ENCODE data around the gene SSTR4. TPM values are rescaled to one million over a fixed set of nuclear protein-coding genes. Genes with fewer than 3 reads are reported as not detected.

SSTR4 gene
- total RNA-seq, 4 donors from 2014 or later = not detected

GRCh38 chr20:23085436-23086055 lies 50.4 kb downstream of the SSTR4 start:
- peak overlapping the region; percentile 14 to 59 (median 36) for H3K4me3 ChIP-seq
- no peaks in the 10 kb centered on the region for H3K9me3 ChIP-seq
- no peaks in the 10 kb centered on the region for H3K27me3 ChIP-seq
- intact Hi-C loops (cut with DNase I) = no loop called here
- no peak for DNase-seq
- H3K4me1 ChIP-seq = peaks cover 0 to 62% (median 30%) of the 10 kb centered on the region in 3 donors
- H3K36me3 ChIP-seq = no peaks in the 10 kb centered on the region
- TF ChIP-seq CTCF (IDR thresholded peaks at IDR 0.05) (no peak), POLR2A (IDR thresholded peaks at IDR 0.05) (peak in 1 of 4 donors; percentile 12)
- 43 to 84% methylated on average over 4 to 9 of the region's 23 CpGs for whole genome bisulfite sequencing, 2 donors
- peak overlapping the region; percentile 69 to 92 (median 84) for H3K27ac ChIP-seq

GRCh38 chr20:23086056-23086566 lies 51.0 kb downstream of the SSTR4 start, which contains the start of gene CD93:
Gene CD93 (minus strand): TSS chr20:23086324. CDS start chr20:23086192, 132 bp downstream.
- WGBS, 2 donors = 6 to 65% methylated on average over 7 to 10 of the region's 28 CpGs
- Histone ChIP-seq H3K36me3 (no peaks in the 10 kb centered on the region), H3K27ac (peak within 1 kb of the TSS; percentile 69 to 92 (median 84)), H3K9me3 (no peaks in the 10 kb centered on the region), H3K27me3 (no peaks in the 10 kb centered on the region), H3K4me3 (peak within 1 kb of the TSS; percentile 14 to 59 (median 36)), H3K4me1 (peaks cover 0 to 62% (median 30%) of the 10 kb centered on the region in 3 donors)
- intact Hi-C loops (cut with DNase I) = no loop called here
- DNase-seq = no peak
- peak in 2 of 4 donors; percentile 50 to 56 for TF ChIP-seq POLR2A (IDR thresholded peaks at IDR 0.05)
- no peak for TF ChIP-seq CTCF (IDR thresholded peaks at IDR 0.05)

- TF ChIP-seq CTCF (IDR thresholded peaks at IDR 0.05) = no peak
- no peak for TF ChIP-seq POLR2A (IDR thresholded peaks at IDR 0.05)
- peak overlapping the region in 2 of 4 donors; percentile 3 to 38 for H3K4me3 ChIP-seq
Measured at GRCh38 chr20:23086931-23087411, 51.9 kb downstream of the SSTR4 start.

GRCh38 chr20:23087587-23088251 lies 52.6 kb downstream of the SSTR4 start:
- H3K4me3 ChIP-seq = no peak overlapping the region
- DNase-seq = no peak
- no peaks in the 10 kb centered on the region for H3K9me3 ChIP-seq
- intact Hi-C loops (cut with DNase I) = no loop called here
- no peaks in the 10 kb centered on the region for H3K36me3 ChIP-seq
- H3K27ac ChIP-seq = peak overlapping the region; percentile 69 to 92 (median 84)
- WGBS, 2 donors = 76 to 86% methylated on average over 6 to 8 of the region's 9 CpGs
- TF ChIP-seq CTCF (IDR thresholded peaks at IDR 0.05) (no peak), POLR2A (IDR thresholded peaks at IDR 0.05) (no peak)
- H3K4me1 ChIP-seq = peaks cover 0 to 61% (median 29%) of the 10 kb centered on the region in 3 donors
- no peaks in the 10 kb centered on the region for H3K27me3 ChIP-seq

More at GRCh38 chr20:23086931-23087411, 51.9 kb downstream of the SSTR4 start:
- Histone ChIP-seq H3K4me1 (peaks cover 0 to 61% (median 30%) of the 10 kb centered on the region in 3 donors), H3K27ac (peak overlapping the region; percentile 69 to 92 (median 84)), H3K9me3 (no peaks in the 10 kb centered on the region), H3K27me3 (no peaks in the 10 kb centered on the region), H3K36me3 (no peaks in the 10 kb centered on the region)
- intact Hi-C loops (cut with DNase I) = no loop called here
- no peak for DNase-seq
- 56 to 60% methylated on average over 10 to 13 of the region's 14 CpGs for WGBS, 2 donors

Other genes with a start within 250 kb of the SSTR4 start
- gene THBD, start 14.4 kb downstream of the SSTR4 start, total RNA-seq = 10 to 100 TPM; 54.9 to 93.4 (median 75.1) TPM
- 10 to 100 TPM in 2 of 4 donors, 1 to 10 TPM in 2; 4.5 to 22.9 (median 14.6) TPM for gene CD93, start 51.0 kb downstream of the SSTR4 start, total RNA-seq

Measured in esophagus squamous epithelium (tissue), 5 donors.